LNCAP (cell line): ENCODE measurements around the gene GRIK2.

Experiments
- CTCF ChIP-seq: fragments of 450-650 bp; IDR thresholded peaks from 2 replicates; pipeline ENCODE4 v1.5.1; 2017; ENCODE audit warnings: mild to moderate bottlenecking

Gene GRIK2

GRCh38 chr6:101422811-101423210 lies 29.3 kb downstream of the GRIK2 start:
- no peak for TF ChIP-seq CTCF

- no peak for TF ChIP-seq CTCF
Measured at GRCh38 chr6:101429270-101429669, 35.8 kb downstream of the GRIK2 start.

DNA sequence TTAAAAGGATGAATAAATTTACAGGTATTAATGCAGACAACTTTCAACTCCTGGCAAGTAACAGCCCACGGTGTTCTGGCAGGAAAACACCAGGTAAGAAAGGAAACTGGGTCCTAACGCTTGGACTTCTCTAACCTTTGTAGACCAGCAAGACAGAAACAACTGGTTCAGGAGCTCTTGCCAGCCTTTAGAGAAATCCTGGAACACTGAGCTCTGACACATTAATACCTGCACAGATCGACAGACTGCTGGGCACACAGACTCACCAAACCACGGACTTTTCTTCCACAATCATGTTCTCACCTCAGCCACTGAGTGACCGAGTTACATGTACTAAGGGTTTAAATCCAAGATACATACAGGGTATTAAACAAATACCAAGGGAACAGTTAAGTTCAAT lies 36.3 kb downstream of the GRIK2 start:
- TF ChIP-seq CTCF: no peak

DNA sequence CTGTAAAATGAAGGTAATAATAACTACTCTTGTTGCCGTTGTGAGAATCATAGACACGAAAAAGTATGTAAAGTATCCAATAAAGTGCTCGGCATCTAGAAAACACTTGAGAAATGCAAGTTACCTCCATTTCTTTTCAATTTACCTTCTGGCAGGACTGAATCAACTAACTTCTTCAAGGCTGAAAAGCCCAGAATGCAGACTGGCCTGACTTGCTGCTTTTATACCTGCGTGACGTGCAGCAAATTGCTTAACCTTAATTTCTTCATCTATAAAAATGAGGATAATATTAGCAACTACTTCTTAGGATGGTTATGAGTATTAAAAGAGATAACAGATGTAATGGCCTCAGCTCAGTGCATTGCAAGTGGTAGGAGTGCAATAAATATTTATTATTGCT lies 39.6 kb downstream of the GRIK2 start:
- no peak for TF ChIP-seq CTCF

GRCh38 chr6:101434601-101435000 lies 41.1 kb downstream of the GRIK2 start:
- no peak for TF ChIP-seq CTCF

DNA sequence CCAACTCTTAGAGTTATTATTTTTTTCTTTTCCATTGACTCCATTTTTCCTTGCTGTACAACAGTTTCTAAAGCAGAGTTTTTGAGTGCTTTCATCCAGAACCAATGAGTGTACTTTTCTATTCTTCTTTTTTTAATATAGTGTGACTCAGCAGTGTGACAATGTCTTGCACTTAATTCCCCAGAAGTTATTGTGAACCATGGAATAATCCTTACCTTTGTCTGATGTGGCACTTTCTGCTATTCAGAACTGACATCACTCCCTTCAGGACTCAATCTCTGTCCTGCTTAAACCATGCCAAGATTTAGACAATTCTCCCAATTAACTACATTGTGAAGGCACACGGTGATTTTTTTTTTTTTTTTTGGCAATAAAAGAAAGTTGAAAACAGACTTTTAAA lies 41.5 kb downstream of the GRIK2 start:
- no peak for TF ChIP-seq CTCF

- no peak for TF ChIP-seq CTCF
Measured at GRCh38 chr6:101439790-101440189, 46.3 kb downstream of the GRIK2 start.

- no peak for TF ChIP-seq CTCF
Measured at GRCh38 chr6:101443315-101443714, 49.8 kb downstream of the GRIK2 start.
